GM21723 (cell line): ENCODE results near the gene NCK1.
"Not testable (repeated sequence)": the region's sequence is repeated elsewhere in the genome, so short reads cannot be mapped to it uniquely, and the experiment has no call there.

ENCODE experiments used
- ATAC-seq: cut with Tn5 transposase; IDR thresholded peaks from one replicate; pipeline ENCODE4 v1.9.1; 2021; ENCODE audit warnings: mild to moderate bottlenecking, moderate library complexity; ENCODE audit not compliant: unreplicated experiment

Gene NCK1

GRCh38 chr3:136979684-136980083 is 117.7 kb downstream of the NCK1 start:
- ATAC-seq: no peak

- ATAC-seq: no peak
Measured at GRCh38 chr3:136982033-136982432, 120.0 kb downstream of the NCK1 start.

- no peak for ATAC-seq
Measured at GRCh38 chr3:136982520-136983138, 120.6 kb downstream of the NCK1 start.

- no peak for ATAC-seq
Measured at GRCh38 chr3:136984837-136985236, 122.8 kb downstream of the NCK1 start.

GRCh38 chr3:136987398-136987980 is 125.5 kb downstream of the NCK1 start:
- ATAC-seq: not testable (repeated sequence)

- ATAC-seq: no peak
Measured at GRCh38 chr3:136988651-136989050, 126.6 kb downstream of the NCK1 start.

GRCh38 chr3:136989781-136990524 is 127.9 kb downstream of the NCK1 start:
- no peak for ATAC-seq

GRCh38 chr3:136990826-136991225 is 128.8 kb downstream of the NCK1 start:
- no peak for ATAC-seq

- no peak for ATAC-seq
Measured at GRCh38 chr3:136992115-136992514, 130.1 kb downstream of the NCK1 start.

- ATAC-seq: no peak
Measured at GRCh38 chr3:136994772-136995516, 132.9 kb downstream of the NCK1 start.

GRCh38 chr3:136995652-136996051 is 133.6 kb downstream of the NCK1 start:
- no peak for ATAC-seq
